ENCODE measurements around the gene PDE10A. TPM values are rescaled to one million over a fixed set of nuclear protein-coding genes. Genes with fewer than 3 reads are reported as not detected.

The PDE10A gene
- total RNA-seq, 1 experiment from 2014 or later: 0.31 TPM

DNA sequence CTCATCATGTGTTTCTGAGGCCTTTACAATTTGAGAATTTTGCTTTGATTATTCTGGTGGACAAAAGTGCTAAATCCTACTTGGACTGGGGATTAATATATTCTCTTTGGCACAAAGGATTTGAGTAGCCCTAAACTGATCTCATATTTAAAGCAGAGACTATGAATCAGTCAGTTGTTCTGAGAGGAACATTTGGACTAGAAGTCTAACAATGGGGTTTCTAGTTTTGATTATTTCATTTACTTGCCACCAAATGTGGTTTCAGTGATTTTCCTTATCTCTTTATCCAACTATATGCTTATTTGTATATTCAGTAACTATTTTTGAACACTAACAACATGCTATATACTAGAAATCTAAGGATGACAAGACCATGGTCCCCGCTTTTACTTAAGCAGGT lies 81.4 kb downstream of the PDE10A start:
- H3K18ac ChIP-seq (ENCODE audit: insufficient read length, low read depth, low read length): no peak overlapping the region
- DNase-seq: no peak
- Mint-ChIP-seq H3K27ac (no peak overlapping the region), H3K27me3 (ENCODE audit: low read depth) (no peaks in the 10 kb centered on the region; the same call in 1 of the 2 replicates), H3K4me3 (no peak overlapping the region), H3K36me3 (ENCODE audit: insufficient read depth in 1 of 3, low read depth in 3 of 3) (peaks cover 0 to 5% (median 3%) of the 10 kb centered on the region in 3 experiments; a peak in 4 of 7 replicates), H3K9me3 (peaks cover 2 to 12% of the 10 kb centered on the region in 2 experiments; a peak in 2 of 5 replicates), H3K4me1 (peaks cover 6% of the 10 kb centered on the region in 2 experiments)
- H3K14ac ChIP-seq (ENCODE audit: insufficient read depth, low read length): no peak overlapping the region
- no peak overlapping the region for H2AFZ ChIP-seq (ENCODE audit: low read length)
- H3K9ac ChIP-seq (ENCODE audit: extremely low read depth, insufficient read length, low read length): no peak overlapping the region
- no peak overlapping the region for H2BK12ac ChIP-seq (ENCODE audit: insufficient read length, low read depth, low read length)
- no peaks in the 10 kb centered on the region for H3K23me2 ChIP-seq (ENCODE audit: insufficient read length, low read depth, low read length, poor library complexity, severe bottlenecking)
- no peak overlapping the region for H2BK120ac ChIP-seq (ENCODE audit: low read depth, low read length, poor library complexity, severe bottlenecking)
- WGBS (ENCODE audit: extremely low coverage, insufficient read length, low lambda C conversion rate): no CpG with 5 or more reads among the region's 1 CpG
- no peak overlapping the region for H3K56ac ChIP-seq (ENCODE audit: insufficient read length, low read depth, low read length)
- no peak overlapping the region for H3K4ac ChIP-seq (ENCODE audit: low read depth, low read length)
- H3K79me2 ChIP-seq (ENCODE audit: insufficient read depth, low read length): no peaks in the 10 kb centered on the region
- H3T11ph ChIP-seq (ENCODE audit: low read length): no peak overlapping the region
- no peak overlapping the region for H2BK5ac ChIP-seq (ENCODE audit: insufficient read length, low read length)
- H4K20me1 ChIP-seq (ENCODE audit: control insufficient read depth, insufficient read depth, insufficient read length): no peaks in the 10 kb centered on the region
- H3K27me3 ChIP-seq (ENCODE audit: insufficient read depth, low read length): no peaks in the 10 kb centered on the region
- H4K8ac ChIP-seq (replicated peaks; ENCODE audit: insufficient read length, low read depth, low read length): no peak overlapping the region
- no peak overlapping the region for H2BK20ac ChIP-seq (ENCODE audit: low read depth, low read length, poor library complexity, severe bottlenecking)
- H3K23ac ChIP-seq (ENCODE audit: insufficient read length, low read depth, low read length): no peak overlapping the region
- no peak overlapping the region for H4K5ac ChIP-seq (ENCODE audit: insufficient read length, low read depth, low read length)
- H3K9me3 ChIP-seq (ENCODE audit: control insufficient read depth, low read depth, low read length): no peaks in the 10 kb centered on the region
- H3K4me1 ChIP-seq (ENCODE audit: insufficient read depth, low read length): no peaks in the 10 kb centered on the region
- H4K91ac ChIP-seq (ENCODE audit: insufficient read length, low read depth, low read length): no peak overlapping the region
- no peaks in the 10 kb centered on the region for H3K79me1 ChIP-seq (ENCODE audit: insufficient read depth, low read depth, low read length, poor library complexity, severe bottlenecking)
- H3K4me2 ChIP-seq (ENCODE audit: insufficient read depth, insufficient read length, low read length): no peak overlapping the region
- no peak overlapping the region for H2AK5ac ChIP-seq (ENCODE audit: insufficient read length, low read length)
- H2BK15ac ChIP-seq (ENCODE audit: low read depth, low read length): no peak overlapping the region
- H3K27ac ChIP-seq (ENCODE audit: insufficient read length, low read depth, low read length): no peak overlapping the region
- TF ChIP-seq, protein P1, sequence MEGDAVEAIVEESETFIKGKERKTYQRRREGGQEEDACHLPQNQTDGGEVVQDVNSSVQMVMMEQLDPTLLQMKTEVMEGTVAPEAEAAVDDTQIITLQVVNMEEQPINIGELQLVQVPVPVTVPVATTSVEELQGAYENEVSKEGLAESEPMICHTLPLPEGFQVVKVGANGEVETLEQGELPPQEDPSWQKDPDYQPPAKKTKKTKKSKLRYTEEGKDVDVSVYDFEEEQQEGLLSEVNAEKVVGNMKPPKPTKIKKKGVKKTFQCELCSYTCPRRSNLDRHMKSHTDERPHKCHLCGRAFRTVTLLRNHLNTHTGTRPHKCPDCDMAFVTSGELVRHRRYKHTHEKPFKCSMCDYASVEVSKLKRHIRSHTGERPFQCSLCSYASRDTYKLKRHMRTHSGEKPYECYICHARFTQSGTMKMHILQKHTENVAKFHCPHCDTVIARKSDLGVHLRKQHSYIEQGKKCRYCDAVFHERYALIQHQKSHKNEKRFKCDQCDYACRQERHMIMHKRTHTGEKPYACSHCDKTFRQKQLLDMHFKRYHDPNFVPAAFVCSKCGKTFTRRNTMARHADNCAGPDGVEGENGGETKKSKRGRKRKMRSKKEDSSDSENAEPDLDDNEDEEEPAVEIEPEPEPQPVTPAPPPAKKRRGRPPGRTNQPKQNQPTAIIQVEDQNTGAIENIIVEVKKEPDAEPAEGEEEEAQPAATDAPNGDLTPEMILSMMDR (conservative IDR thresholded peaks at IDR 0.05): no peak

Data from H9 (cell line).